Measurements from ENCODE around the gene INVS.

Gene INVS

DNA sequence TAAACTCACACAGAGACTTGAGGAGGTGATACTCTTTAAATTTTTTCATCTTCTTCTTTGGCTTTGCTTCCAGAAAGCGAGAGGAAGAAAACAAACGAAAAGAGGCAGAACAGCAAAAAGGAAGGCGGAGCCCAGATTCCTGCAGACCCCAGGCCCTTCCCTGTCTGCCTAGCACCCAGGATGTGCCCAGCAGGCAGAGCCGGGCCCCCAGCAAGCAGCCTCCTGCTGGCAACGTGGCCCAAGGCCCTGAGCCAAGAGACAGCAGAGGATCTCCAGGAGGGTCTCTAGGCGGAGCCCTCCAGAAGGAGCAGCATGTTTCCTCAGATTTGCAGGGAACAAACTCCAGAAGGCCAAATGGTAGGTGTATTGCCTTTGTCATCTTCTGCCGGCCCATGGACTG lies 185.2 kb downstream of the INVS start:
- Histone ChIP-seq H3K27ac (no peak overlapping the region), H3K36me3 (peaks cover 46 to 80% (median 58%) of the 10 kb centered on the region in 3 donors), H3K4me3 (no peak overlapping the region), H3K4me1 (no peaks in the 10 kb centered on the region), H3K27me3 (no peaks in the 10 kb centered on the region), H3K9me3 (peaks cover 0 to 14% (median 12%) of the 10 kb centered on the region in 3 donors)
- intact Hi-C loops (cut with DNase I; ENCODE audit: low total_unique reads) = no loop called here
- TF ChIP-seq, protein P1, sequence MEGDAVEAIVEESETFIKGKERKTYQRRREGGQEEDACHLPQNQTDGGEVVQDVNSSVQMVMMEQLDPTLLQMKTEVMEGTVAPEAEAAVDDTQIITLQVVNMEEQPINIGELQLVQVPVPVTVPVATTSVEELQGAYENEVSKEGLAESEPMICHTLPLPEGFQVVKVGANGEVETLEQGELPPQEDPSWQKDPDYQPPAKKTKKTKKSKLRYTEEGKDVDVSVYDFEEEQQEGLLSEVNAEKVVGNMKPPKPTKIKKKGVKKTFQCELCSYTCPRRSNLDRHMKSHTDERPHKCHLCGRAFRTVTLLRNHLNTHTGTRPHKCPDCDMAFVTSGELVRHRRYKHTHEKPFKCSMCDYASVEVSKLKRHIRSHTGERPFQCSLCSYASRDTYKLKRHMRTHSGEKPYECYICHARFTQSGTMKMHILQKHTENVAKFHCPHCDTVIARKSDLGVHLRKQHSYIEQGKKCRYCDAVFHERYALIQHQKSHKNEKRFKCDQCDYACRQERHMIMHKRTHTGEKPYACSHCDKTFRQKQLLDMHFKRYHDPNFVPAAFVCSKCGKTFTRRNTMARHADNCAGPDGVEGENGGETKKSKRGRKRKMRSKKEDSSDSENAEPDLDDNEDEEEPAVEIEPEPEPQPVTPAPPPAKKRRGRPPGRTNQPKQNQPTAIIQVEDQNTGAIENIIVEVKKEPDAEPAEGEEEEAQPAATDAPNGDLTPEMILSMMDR (IDR thresholded peaks at IDR 0.05) = no peak
- DNase-seq = no peak

DNA sequence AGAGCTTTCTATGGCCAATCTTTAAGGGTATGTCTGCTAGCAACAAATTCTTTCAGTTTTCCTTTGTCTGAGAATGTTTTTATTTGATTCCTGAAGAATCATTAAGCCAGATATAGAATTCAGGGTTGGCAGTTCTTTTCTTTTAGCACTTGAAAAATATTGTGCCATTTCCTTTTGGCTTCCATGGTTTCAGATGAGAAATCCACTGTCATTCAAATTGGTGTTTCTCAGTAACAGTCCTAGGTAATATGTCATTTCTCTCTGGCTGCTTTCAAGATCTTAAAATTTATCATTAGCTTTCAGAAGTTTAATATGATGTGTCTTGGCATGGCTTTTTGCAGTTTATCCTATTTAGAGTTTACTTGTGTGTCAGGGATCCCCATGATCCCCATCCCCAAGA lies 186.0 kb downstream of the INVS start:
- H3K4me1 ChIP-seq = no peaks in the 10 kb centered on the region
- H3K27ac ChIP-seq = no peak overlapping the region
- no peaks in the 10 kb centered on the region for H3K27me3 ChIP-seq
- peaks cover 0 to 14% (median 12%) of the 10 kb centered on the region in 3 donors for H3K9me3 ChIP-seq
- H3K36me3 ChIP-seq = peaks cover 46 to 87% (median 58%) of the 10 kb centered on the region in 3 donors
- TF ChIP-seq, protein P1 (IDR thresholded peaks at IDR 0.05) = no peak
- intact Hi-C loops (cut with DNase I; ENCODE audit: low total_unique reads) = no loop called here
- no peak for DNase-seq
- no peak overlapping the region for H3K4me3 ChIP-seq

DNA sequence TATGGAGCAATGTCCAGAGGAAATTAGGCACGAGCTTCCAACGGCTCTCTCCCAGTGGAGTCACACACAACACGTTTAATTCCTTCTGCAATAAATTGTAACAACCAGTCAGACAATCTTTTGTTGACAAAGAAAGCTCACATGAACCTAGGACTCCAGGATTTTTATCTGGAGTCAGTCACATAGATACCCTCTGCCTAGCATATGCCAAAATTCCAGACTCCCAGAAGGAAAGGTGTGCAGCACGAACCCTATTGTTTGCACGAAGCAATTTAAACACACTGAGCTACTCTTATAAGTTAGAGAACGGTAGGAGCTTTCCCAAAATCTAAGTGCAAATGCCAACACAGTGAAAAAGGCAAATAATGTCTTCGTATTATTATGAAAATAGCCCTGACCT lies 186.6 kb downstream of the INVS start:
- peaks cover 46 to 93% (median 62%) of the 10 kb centered on the region in 3 donors for H3K36me3 ChIP-seq
- no peak overlapping the region for H3K27ac ChIP-seq
- no peak for DNase-seq
- intact Hi-C loops (cut with DNase I; ENCODE audit: low total_unique reads) = no loop called here
- TF ChIP-seq, protein P1 (IDR thresholded peaks at IDR 0.05) = no peak
- no peak overlapping the region for H3K4me3 ChIP-seq
- H3K27me3 ChIP-seq = no peaks in the 10 kb centered on the region
- H3K4me1 ChIP-seq = no peaks in the 10 kb centered on the region
- peaks cover 0 to 14% (median 12%) of the 10 kb centered on the region in 3 donors for H3K9me3 ChIP-seq

DNA sequence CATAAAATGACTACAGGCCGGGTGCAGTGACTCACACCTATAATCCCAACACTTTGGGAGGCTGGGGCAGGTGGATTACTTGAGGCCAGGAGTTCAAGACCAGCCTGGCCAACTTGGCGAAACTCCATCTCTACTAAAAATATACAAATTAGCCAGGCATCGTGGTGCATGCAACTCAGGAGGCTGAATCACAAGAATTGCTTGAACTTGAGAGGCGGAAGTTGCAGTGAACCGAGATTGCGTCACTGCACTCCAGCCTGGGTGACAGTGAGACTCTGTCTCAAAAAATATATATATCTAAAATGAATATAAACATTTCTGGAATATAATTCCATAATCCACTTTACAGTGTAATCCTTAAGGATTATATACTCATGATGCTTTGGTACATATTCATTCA lies 187.2 kb downstream of the INVS start:
- Histone ChIP-seq H3K9me3 (peaks cover 0 to 14% (median 12%) of the 10 kb centered on the region in 3 donors), H3K27me3 (no peaks in the 10 kb centered on the region), H3K36me3 (peaks cover 52 to 97% (median 66%) of the 10 kb centered on the region in 3 donors), H3K27ac (no peak overlapping the region), H3K4me3 (no peak overlapping the region), H3K4me1 (no peaks in the 10 kb centered on the region)
- no peak for DNase-seq
- TF ChIP-seq, protein P1 (IDR thresholded peaks at IDR 0.05) = no peak
- intact Hi-C loops (cut with DNase I; ENCODE audit: low total_unique reads) = no loop called here

DNA sequence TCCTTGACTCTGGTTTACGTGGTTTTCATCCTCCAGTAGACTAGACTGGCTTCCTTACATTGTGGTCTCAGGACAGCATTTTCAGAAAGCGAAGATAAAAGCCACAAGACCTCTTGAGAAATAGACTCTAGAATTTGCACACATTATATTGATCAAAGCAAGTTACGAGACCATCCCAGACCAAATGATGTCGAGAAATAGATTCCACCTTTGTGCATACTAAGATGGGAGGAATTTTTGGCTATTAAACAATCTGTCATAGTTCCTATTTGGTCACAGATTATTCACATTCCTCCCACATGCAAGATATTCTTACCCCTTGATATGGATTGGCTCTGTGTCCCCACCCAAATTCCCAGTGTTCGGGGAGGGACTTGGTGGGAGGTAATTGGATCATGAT lies 188.1 kb downstream of the INVS start:
- no peak for DNase-seq
- Histone ChIP-seq H3K4me1 (no peaks in the 10 kb centered on the region), H3K27me3 (no peaks in the 10 kb centered on the region), H3K36me3 (peaks cover 60 to 98% (median 74%) of the 10 kb centered on the region in 3 donors), H3K27ac (no peak overlapping the region), H3K4me3 (no peak overlapping the region), H3K9me3 (peaks cover 0 to 14% (median 12%) of the 10 kb centered on the region in 3 donors)
- TF ChIP-seq, protein P1 (IDR thresholded peaks at IDR 0.05) = no peak
- intact Hi-C loops (cut with DNase I; ENCODE audit: low total_unique reads) = no loop called here

DNA sequence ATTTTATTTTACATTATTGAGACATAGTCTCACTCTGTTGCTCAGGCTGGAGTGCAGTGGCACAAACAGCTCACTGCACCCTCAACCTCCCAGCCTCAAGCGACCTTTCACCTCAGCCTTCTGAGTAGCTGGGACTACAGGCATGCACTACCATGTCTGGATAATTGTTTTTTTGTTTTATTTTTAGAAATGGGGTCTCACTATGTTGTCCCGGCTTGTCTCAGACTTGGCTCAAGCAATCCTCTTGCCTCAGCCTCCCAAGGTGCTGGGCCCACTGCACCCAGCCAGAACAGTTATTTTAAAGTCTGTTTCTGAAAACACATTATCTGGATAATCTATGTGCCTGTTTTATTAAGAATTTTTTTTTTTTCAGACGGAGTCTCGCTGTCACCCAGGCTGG lies 191.7 kb downstream of the INVS start:
- TF ChIP-seq, protein P1 (IDR thresholded peaks at IDR 0.05) = no peak
- H3K36me3 ChIP-seq = peaks cover 64 to 98% (median 66%) of the 10 kb centered on the region in 3 donors
- intact Hi-C loops (cut with DNase I; ENCODE audit: low total_unique reads) = no loop called here

More for the DNA sequence above, 191.7 kb downstream of the INVS start:
- no peak for DNase-seq
- Histone ChIP-seq H3K4me1 (no peaks in the 10 kb centered on the region), H3K4me3 (no peak overlapping the region), H3K9me3 (peaks cover 0 to 5% (median 0%) of the 10 kb centered on the region in 3 donors), H3K27ac (no peak overlapping the region), H3K27me3 (no peaks in the 10 kb centered on the region)

Data from tibial artery (tissue), 4 donors.